Measurements from ENCODE around the gene PRTFDC1. TPM values are rescaled to one million over a fixed set of nuclear protein-coding genes. Genes with fewer than 3 reads are reported as not detected.
"Not testable (repeated sequence)": the region's sequence is repeated elsewhere in the genome, so short reads cannot be mapped to it uniquely, and the experiment has no call there.

The PRTFDC1 gene
- polyA plus RNA-seq, 1 experiment, result 46.8 TPM

GRCh38 chr10:24928163-24928562 lies 24.2 kb downstream of the PRTFDC1 start:
- POLR2A ChIA-PET, result no interaction called here
- CTCF ChIA-PET, result no interaction called here
- no peaks in the 10 kb centered on the region; the same call in 1 of the 2 replicates for H3K9me3 ChIP-seq (ENCODE audit: control insufficient read depth, insufficient read depth, low read length)

GRCh38 chr10:24926557-24926956 lies 25.8 kb downstream of the PRTFDC1 start:
- DNase-seq (ENCODE audit: low read depth, low spot score), result no peak
- no peak for TF ChIP-seq CTCF (IDR thresholded peaks at IDR 0.05; ENCODE audit: low read depth, low read length)
- ChIA-PET POLR2A (no interaction called here), CTCF (no interaction called here)
- H3K27me3 ChIP-seq (ENCODE audit: control insufficient read depth, insufficient read depth, low read length), result no peaks in the 10 kb centered on the region
- H3K9me3 ChIP-seq (ENCODE audit: control insufficient read depth, insufficient read depth, low read length), result no peaks in the 10 kb centered on the region; the same call in 1 of the 2 replicates
- H3K27ac ChIP-seq (ENCODE audit: low read depth, low read length), result no peak overlapping the region
- H3K4me3 ChIP-seq (ENCODE audit: low read depth, low read length), result no peak overlapping the region

More at GRCh38 chr10:24928163-24928562, 24.2 kb downstream of the PRTFDC1 start:
- DNase-seq (ENCODE audit: low read depth, low spot score), result no peak
- H3K27me3 ChIP-seq (ENCODE audit: control insufficient read depth, insufficient read depth, low read length), result no peaks in the 10 kb centered on the region
- no peak for TF ChIP-seq CTCF (IDR thresholded peaks at IDR 0.05; ENCODE audit: low read depth, low read length)
- H3K27ac ChIP-seq (ENCODE audit: low read depth, low read length), result no peak overlapping the region
- H3K4me3 ChIP-seq (ENCODE audit: low read depth, low read length), result no peak overlapping the region

- no peak overlapping the region for H3K4me3 ChIP-seq (ENCODE audit: low read depth, low read length)
- no peaks in the 10 kb centered on the region; the same call in 1 of the 2 replicates for H3K9me3 ChIP-seq (ENCODE audit: control insufficient read depth, insufficient read depth, low read length)
- no peak for DNase-seq (ENCODE audit: low read depth, low spot score)
- no peak overlapping the region for H3K27ac ChIP-seq (ENCODE audit: low read depth, low read length)
- ChIA-PET POLR2A (no interaction called here), CTCF (no interaction called here)
- no peaks in the 10 kb centered on the region for H3K27me3 ChIP-seq (ENCODE audit: control insufficient read depth, insufficient read depth, low read length)
- TF ChIP-seq CTCF (IDR thresholded peaks at IDR 0.05; ENCODE audit: low read depth, low read length), result no peak
These were observed 26.6 kb downstream of the PRTFDC1 start for GRCh38 chr10:24925799-24926198.

- H3K27ac ChIP-seq (ENCODE audit: low read depth, low read length); CTCF ChIA-PET; DNase-seq (ENCODE audit: low read depth, low spot score); H3K9me3 ChIP-seq (ENCODE audit: control insufficient read depth, insufficient read depth, low read length); H3K4me3 ChIP-seq (ENCODE audit: low read depth, low read length); POLR2A ChIA-PET; H3K27me3 ChIP-seq (ENCODE audit: control insufficient read depth, insufficient read depth, low read length): not testable (repeated sequence)
These were observed 27.9 kb downstream of the PRTFDC1 start for GRCh38 chr10:24924483-24924882.

GRCh38 chr10:24922222-24922868 lies 30.1 kb downstream of the PRTFDC1 start:
- not testable (repeated sequence) for H3K27me3 ChIP-seq (ENCODE audit: control insufficient read depth, insufficient read depth, low read length); H3K27ac ChIP-seq (ENCODE audit: low read depth, low read length); H3K9me3 ChIP-seq (ENCODE audit: control insufficient read depth, insufficient read depth, low read length); DNase-seq (ENCODE audit: low read depth, low spot score); H3K4me3 ChIP-seq (ENCODE audit: low read depth, low read length)
- ChIA-PET CTCF (interaction anchor here (0.6 to 2.3 kb wide), 5 partner anchors 13 to 278 kb away, joined by 3 to 9 read pairs (median 5); no protein-coding TSS in a partner anchor), POLR2A (interaction anchor here (0.6 to 0.7 kb wide), 5 partner anchors 20 to 166 kb away, joined by 3 to 4 read pairs (median 3); no protein-coding TSS in a partner anchor)

All from AG04450 (cell line).